Epithelial cell of esophagus (primary cell): ENCODE data around the gene NTN3.
A peak's percentile ranks its signal among the peaks of the same experiment; 100 is the strongest.

Experiments used
- DNase-seq: peaks from one replicate; pipeline ENCODE4 v3.0.0; 2010; ENCODE audit warnings: low read depth
- H3K4me3 ChIP-seq: 2 replicates; pipeline ENCODE4 v1.5.1; 2011; ENCODE audit warnings: mild to moderate bottlenecking, low read length, control low read depth
- CTCF ChIP-seq: IDR thresholded peaks from 2 replicates; pipeline ENCODE4 v1.5.1; 2011; ENCODE audit warnings: low read depth, mild to moderate bottlenecking, low read length, control low read depth, inconsistent platforms; ENCODE audit not compliant: insufficient read depth; ENCODE audit errors: missing control alignments

NTN3 gene

GRCh38 chr16:2455081-2455845, 15.8 kb upstream of the NTN3 start:
- DNase-seq = no peak
- H3K4me3 ChIP-seq = no peak overlapping the region
- no peak for TF ChIP-seq CTCF

GRCh38 chr16:2456551-2457153, 14.4 kb upstream of the NTN3 start:
- DNase-seq = no peak
- TF ChIP-seq CTCF = no peak
- H3K4me3 ChIP-seq = no peak overlapping the region

GRCh38 chr16:2457267-2457666, 13.8 kb upstream of the NTN3 start:
- no peak for DNase-seq
- TF ChIP-seq CTCF = no peak
- no peak overlapping the region for H3K4me3 ChIP-seq

GRCh38 chr16:2457946-2458345, 13.2 kb upstream of the NTN3 start:
- DNase-seq = no peak
- no peak overlapping the region for H3K4me3 ChIP-seq
- TF ChIP-seq CTCF = no peak

GRCh38 chr16:2458887-2459646, 12.0 kb upstream of the NTN3 start:
- TF ChIP-seq CTCF = no peak
- no peak for DNase-seq
- H3K4me3 ChIP-seq = peak overlapping the region; percentile 62

GRCh38 chr16:2459647-2460390, 11.3 kb upstream of the NTN3 start, which contains the start of gene TEDC2:
TEDC2 (plus strand) TSS chr16:2460109; CDS start chr16:2460145, 36 bp downstream.
- TF ChIP-seq CTCF = no peak
- peak within 1 kb of the TSS; percentile 62 for H3K4me3 ChIP-seq
- peak; percentile 96 for DNase-seq
